Hematopoietic multipotent progenitor cell treated with erythropoietin and hydrocortisone succinate and interleukin-3 and kit ligand, for 6 days (in vitro differentiated cells): ENCODE results near the gene MANBA.
"Not testable (repeated sequence)": the region's sequence is repeated elsewhere in the genome, so short reads cannot be mapped to it uniquely, and the experiment has no call there.

Source experiments
- DNase-seq: peaks from one replicate; pipeline ENCODE4 v3.0.0-alpha.2; 2015

MANBA gene

DNA sequence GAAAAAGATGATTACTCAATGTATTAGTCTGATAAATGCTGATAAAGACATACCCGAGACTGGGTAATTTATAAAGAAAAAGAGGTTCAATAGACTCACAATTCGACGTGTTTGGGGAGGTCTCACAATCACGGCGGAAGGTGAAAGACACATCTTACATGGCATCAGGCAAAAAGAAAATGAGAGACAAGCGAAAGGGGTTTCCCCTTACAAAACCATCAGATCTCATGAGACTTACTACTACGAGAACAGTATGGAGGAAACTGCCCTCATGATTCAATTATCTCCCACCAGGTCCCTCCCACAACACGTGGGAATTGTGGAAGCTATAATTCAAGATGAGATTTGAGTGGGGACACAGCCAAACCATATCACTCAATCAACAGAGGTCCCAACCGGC is 141.7 kb downstream of the MANBA start:
- DNase-seq, result not testable (repeated sequence)

DNA sequence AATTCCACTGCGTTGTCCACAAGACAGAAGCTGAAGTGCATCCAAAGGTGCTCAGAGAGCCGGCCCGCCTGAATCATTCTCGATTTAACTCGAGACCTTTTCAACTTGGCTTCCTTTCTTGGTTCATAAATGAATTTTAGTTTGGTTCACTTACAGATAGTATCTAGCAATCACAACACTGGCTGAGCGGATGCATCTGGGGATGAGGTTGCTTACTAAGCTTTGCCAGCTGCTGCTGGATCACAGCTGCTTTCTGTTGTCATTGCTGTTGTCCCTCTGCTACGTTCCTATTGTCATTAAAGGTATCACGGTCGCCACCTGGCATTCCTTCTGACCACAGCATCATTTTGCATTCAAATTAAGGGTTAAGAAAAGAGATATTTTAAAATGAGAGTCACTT is 144.1 kb downstream of the MANBA start:
- DNase-seq, result no peak

DNA sequence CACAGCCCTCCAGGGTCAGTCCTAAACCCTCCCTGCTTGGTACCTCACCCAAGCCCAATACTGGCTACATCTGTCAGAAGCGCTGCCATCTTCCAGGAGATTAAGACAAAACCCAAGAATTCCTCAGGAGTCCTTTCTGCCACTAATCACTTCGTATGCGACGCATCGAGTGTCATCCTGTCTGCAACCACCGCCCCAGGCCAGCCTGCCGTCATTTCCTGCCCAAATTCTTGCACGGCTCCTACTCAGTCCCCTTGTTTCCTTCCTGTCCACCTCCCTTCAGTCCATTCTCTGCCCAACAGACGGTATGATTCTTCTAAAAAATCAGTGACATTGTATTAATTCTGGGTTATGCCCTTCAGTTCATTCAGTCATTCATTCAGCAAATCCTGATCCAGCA is 146.0 kb downstream of the MANBA start:
- DNase-seq, result no peak

DNA sequence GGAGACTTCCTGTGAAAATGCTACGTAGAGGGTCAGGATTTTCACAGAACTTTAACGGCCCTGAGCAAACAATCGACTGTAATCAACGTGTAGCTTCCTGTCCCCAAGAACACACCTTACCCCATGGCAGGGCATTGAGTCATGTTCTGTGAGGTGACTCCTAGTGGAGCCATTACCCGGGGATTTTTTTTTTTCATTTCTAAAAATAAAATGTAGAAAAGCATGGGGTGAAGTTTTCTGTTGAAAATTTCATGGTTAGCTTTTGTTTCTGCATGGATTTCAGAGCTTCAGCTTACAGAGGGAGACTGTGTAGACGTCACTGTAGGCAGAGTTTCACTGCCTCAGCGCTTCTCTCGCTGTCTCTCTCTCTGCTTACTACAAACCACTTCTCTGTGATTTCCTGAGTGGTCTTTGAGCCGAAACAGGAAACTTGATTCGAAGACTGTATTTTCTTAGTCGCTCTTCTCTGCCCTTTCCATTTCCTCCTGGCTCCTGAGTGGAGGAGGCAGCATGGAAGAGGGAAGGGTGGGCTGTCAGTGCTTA is 147.9 kb downstream of the MANBA start:
- no peak for DNase-seq

DNA sequence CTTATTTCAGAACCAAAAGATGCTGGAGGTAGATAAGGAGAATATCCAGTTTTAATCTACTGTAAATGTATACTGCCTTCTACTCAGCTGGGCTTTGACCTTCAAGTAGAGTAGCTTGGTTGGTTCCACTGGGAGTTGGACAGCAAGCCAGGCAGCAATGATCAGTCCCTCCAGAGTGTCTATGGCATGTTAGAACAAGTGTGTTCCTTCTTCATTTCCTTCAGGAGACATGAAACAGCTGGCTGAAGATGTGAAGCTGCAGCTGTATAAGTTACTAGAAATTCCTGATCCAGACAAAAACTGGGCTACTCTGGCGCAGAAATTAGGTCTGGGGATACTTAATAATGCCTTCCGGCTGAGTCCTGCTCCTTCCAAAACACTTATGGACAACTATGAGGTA is 148.6 kb downstream of the MANBA start:
- no peak for DNase-seq

DNA sequence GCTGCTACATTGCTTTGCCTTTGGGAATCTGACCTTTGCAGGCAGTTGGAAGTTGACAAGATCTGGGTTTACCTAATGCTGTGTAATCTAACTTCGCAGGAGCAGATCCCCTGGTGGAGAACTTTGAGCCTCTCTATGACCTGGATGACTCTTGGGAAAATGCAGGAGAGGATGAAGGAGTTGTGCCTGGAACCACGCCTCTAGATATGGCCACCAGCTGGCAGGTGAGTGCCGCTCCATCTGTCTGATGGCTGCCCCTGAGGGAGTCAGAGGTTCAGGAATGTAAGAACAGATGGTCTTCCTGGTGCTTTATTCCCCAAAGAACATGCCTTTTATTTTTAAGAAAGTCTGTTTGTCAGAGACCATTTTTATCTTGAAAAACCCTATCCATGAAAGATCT is 150.3 kb downstream of the MANBA start:
- DNase-seq, result no peak

DNA sequence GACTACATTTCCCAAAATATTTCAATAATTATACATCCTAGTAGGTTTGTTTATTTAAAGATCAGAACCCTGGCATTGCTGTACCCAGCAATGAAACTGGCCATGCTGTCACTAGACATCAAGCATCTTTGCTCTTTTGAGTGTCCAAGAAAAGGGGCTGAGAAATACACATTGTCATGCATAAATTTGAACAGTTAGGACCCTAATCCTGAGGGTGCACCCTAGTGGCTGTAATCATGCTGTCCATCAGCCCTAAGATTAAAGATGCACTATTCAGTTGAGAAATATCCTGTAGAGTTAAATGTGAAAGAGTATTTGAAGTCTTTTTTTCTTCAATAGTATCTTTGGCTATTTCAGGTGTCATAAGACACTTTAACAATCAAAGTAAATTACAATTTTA is 150.8 kb downstream of the MANBA start:
- peak; percentile 50 for DNase-seq

DNA sequence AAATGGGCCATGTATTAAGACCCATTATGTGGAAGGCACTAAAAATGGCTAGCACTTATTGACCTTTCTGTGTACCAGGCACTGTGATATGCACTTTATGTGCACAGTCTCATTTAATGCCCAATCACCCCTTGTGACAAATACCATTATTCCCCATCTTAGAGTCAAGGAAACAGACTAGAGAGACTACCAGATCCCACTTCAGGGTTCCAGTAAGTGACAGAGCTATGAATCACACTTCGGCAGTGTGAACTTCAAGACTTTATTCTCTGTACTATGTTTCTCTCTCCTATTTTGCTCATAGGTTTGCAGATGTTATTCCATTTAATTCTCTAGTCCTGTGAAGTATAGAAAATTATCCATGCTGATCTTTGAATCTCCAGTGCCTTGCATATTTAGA is 152.6 kb downstream of the MANBA start:
- DNase-seq, result no peak

DNA sequence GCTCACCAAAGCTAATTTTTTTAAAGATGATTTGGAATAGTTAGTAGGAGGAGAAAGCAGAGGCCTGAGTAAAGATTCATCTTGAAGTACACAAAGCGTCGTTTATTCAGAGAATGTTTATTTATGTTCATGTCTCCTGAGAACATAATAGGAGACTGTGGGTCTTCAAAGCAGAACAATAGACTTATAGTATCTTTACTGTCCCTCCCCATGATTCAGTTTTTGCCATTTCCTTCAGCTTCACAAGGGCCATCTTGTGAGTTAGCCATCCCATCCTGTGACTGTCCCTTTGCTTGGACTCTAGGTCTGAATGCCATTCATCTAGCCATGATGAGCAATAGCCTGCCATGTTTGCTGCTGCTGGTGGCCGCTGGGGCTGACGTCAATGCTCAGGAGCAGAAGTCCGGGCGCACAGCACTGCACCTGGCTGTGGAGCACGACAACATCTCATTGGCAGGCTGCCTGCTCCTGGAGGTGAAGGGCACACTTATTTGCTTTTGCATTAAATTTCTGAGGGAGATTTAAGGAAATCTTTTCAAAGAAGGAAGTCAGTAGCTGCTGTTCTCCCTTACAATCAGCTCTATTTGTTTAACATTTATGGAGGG is 153.8 kb downstream of the MANBA start:
- DNase-seq, result no peak

DNA sequence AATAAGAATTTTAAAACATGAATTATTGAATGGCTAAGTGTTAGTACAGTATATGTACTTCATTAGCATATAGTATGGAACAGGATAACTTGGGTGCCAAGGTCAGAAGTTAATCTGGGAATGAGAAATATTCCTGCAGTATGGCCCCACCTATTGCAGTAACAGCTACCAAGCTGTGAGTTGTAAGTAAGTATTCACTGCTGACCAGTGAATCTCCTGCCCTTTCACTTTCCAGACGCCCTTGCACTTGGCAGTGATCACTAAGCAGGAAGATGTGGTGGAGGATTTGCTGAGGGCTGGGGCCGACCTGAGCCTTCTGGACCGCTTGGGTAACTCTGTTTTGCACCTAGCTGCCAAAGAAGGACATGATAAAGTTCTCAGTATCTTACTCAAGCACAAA is 154.5 kb downstream of the MANBA start:
- no peak for DNase-seq

DNA sequence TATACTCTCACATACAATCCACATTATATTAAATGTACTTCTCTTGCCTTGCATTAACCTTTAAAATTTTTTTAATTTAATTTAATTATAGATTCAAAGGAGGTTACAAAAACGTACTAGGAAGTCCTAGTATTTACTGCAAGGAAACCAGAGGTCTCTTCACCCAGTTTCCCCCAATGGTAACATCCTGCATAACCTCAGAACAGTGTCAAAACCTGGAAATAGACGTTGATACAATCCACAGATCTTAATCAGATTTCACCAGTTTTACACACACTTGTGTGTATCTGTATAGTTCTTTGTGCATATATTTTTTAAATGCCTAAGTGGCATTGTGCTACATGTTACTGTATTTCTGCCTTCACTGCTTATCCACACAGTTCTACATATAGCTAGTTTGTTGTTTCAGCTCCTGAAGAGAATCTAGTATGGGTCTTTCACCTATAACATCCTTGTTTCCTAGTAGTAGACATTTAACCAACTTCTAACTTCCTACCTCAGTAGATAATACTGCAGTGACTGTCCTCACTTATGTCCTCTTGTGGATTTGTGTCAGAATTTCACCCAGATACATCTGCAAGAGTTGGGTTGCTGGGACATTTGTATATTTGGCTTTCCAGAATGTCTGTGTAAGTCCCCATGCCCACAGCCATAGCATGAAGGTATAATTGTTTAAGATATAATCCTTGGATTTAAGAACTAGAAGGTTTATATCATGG is 156.4 kb downstream of the MANBA start:
- no peak for DNase-seq

DNA sequence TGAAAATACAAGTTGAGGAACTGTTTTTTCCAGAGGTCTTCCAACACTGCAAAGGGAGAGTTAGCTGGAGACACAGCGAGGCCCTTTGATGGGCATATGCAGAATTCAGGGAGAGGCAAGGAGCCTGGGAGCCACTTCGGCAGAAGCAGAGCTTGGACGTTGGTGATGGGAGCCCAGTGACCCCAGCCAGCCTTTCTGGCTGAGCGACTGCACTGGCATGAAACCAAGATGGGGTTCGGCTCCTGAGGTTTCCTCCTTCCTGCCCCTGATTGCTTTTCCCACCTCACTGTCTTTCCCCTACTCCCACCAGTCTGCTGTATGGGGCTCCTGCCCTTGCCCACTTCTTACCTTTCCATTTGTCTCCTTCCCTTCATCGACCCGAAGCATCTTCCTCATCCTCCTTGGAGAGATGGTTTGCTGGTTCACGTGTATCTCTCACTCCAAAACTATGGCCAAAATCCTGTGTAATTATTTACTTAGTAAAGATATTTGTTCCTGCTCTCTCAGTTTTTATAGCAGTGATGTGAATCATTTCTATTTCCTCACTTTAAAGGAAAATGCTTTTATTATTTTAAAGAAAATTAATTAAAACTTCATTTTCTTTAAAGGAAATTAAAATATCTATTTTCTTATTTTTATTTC is 159.1 kb downstream of the MANBA start:
- DNase-seq, result no peak

DNA sequence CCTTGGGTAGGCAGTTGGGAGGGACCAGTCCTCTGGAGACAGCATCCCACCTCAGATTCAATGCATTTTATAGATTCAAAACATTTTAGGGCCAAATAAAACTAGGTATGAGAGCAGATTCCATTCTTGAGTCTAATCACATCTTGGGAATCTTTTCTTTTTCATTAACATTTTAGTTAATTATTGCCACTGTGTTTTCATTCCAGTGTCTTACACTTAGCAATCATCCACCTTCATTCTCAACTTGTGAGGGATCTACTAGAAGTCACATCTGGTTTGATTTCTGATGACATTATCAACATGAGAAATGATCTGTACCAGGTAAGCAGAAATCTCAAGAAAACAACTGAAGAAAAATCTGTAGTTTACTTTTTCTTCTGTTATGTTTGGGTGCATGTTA is 160.1 kb downstream of the MANBA start:
- DNase-seq, result no peak

DNA sequence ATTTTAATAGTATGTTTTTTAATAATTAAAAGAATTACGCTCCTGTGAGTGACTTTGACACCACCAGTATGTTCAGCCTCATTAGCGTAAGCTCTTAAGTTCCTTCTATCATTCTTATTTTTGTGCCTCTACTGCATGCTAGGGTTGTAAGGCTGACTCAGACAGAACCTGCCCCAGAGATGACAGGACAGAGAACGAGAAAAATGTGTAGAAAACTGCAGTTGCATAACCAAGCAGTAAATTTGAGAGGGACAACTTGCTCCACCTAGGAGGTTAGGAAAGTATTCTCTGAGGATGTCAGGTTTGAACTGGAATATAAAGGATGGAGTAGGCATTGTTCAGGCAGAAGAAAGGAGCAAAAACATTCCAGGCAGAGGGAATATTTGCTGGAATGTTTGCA is 160.9 kb downstream of the MANBA start:
- DNase-seq, result no peak

DNA sequence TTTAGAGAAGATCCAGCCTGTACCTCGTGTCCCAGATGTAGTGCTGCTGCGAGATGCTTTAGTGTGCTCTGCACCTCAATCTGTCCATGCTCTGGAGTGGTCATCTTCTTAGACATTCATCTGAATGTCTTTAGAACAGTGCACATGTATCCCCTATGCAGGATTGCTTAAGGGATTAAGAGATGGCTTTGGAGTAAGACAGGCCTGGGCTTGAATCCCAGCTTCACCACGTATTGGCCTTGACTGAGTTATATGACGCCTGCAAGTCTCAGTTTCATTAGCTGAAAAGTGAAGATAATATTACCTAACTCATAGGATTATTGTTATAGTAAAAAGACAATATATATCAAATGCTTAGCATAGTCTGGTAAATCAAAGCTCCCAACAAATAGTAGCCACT is 161.3 kb downstream of the MANBA start:
- DNase-seq, result no peak

DNA sequence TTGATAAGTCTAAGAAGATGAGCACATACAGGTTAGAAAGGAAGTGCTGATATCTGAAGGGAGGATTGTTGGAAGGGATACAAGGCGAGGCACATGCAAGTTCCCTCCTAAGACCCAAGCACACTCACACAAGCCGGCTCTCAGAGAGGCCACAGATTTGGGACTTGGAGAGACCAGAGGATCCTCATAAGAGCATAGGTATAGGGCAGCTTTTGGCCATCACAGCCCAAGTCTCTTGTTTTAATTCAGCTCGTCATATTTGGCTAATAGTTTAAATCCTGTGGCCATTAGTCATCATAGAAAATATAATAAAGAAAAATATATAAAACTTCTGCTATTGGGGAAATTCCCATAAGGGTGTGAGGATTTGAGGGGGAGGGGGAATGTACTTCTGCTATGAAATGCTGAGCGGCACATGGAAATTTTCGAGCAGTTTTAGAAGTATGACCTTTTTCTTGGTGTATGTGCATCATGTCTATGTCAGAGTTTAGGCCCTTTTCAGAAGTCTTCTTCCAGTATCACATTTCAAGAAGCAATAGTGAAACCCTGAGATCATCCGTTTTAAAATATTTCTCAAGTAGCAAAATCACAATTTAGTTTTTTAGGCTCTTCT is 161.9 kb downstream of the MANBA start:
- DNase-seq, result no peak

DNA sequence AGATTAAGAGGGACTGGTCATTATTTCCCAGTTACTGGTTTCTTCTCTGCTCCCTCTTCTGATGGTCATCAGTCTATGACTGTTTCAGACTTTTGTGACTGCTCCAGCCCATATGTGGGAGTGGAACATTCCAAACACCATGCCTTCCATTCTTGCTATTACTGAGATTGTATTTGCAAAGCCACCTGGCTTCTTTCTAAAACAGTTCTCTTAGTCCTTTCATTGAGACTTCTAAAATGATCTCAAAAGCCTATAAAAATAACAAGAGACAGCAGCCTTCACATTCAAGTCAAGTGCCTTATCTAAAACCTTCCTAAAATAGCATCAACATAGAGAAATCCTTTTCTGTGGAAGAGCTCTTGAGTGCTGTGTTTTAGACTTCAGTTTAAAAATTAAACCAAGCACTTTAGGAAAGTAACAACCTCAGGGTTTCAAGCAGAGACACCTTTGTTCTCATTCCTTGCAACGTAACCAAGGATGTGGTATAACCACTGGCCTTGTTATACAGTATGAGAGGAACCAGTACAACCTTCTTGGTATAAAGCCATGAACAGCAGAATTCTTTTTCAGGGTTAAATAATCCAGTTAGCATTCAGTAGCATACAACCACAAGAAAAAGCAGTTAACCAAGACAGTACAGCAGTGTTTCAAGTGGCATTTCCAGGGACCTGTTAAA is 162.5 kb downstream of the MANBA start:
- no peak for DNase-seq

DNA sequence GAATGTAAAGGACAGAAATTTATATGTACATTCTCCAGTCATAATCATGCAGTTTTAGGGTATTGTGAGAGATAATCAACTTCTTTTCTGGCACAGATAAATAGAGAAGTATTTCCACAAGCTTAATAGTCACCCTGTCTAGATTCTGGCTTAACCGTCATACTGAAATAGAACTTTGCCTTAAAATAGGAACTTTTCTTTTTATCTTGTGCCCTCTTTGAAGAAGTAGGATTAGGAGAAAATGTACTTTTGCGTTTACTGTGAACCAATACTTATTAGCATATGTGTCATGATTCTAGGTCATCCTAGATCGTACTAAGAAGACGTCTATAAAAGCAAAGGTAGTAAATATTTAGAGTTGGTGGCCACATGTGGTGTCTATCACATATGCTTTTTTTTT is 164.2 kb downstream of the MANBA start:
- no peak for DNase-seq

DNA sequence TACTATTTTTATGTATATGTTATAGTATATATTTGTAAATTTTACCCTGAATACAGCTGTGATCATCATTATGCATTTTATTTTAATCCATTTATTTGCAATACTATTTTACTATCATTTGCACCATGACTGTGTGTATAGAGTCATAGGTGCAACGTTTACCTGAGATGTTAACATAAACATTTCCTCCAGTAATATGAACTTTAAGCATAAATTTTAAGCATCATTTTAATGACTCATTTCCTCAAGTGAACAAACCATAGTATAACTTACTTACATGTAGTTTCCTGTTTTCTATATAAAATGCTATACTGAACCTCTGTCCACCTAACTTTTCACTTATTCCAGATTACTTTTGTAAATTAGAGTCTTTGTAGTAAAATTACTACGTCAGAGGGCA is 166.8 kb downstream of the MANBA start:
- DNase-seq, result no peak

DNA sequence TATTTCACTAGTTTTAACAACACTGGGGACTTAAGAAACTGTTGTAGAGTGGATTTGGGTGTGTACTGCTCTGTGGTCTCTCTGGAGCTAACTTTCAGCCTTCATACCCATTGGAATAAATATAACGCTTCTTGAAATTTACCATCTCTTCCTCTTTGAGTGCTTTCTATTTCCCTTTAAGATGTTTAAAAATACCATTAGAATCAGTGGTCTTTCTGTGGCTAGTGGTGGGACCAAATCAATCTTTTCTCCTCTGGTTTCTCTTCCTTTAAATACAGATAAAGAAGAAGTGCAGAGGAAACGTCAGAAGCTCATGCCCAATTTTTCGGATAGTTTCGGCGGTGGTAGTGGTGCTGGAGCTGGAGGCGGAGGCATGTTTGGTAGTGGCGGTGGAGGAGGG is 167.6 kb downstream of the MANBA start:
- DNase-seq, result no peak

DNA sequence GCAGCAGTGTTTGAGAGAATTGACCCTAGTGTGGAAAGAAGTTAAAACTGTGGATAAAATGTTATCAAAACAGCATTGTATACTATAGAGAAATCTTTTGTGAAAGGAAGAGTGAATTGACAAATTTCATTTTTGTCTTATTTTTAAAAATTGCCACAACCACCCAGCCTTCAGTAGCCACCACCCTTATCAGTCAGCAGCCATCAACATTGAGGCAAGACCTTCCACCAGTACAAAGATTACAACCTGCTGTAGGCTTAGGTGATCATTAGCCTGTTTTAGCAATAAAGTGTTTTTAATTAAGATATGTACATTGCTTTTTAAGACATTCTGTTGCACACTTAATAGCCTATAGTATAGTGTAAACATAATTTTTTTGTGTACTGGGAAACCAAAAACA is 168.5 kb downstream of the MANBA start:
- peak; percentile 67 for DNase-seq

DNA sequence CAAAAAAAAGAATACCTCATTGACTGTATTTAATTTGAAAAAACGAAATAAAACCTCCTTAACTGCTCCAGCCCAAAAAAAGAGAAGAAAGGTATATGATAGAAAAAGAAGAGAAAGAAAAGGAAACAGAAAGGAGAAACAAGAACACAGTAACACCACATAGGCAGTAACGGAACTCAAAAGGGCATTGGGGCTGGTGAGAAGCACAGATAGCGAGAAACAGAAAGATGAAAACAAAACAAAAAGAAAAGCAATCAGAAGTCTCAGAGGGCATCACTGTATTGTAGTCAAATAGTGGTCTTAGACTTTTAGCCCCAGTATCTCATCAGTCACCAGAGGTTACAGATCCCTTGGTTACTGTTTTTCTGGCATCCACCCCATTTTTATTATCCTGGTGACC is 171.0 kb downstream of the MANBA start:
- no peak for DNase-seq

DNA sequence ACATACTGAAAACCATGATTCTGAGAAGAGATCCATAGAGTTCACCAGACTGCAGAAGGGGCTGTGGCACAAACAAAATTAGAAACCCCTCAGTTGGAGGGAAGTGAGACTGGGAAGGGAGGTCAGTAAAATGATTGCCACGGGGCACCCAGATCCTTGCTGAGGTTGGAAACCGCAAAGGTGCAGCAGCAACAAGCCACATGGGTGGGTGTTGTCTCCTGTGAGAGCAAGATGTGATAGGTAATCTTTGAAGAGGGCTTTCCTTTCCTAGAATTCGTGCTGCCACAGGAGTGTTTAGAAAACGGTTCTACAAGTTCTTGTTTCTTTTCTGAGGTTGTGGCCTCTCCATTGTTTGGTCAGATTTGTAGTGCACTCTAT is 174.1 kb downstream of the MANBA start:
- DNase-seq, result no peak
